Peyer's patch (tissue), 4 donors: Measurements from ENCODE around the gene EDDM3A. TPM values are rescaled to one million over a fixed set of nuclear protein-coding genes. Genes with fewer than 3 reads are reported as not detected.

Experiments
- DNase-seq, 3 donors: peaks; one replicate each; pipeline ENCODE4 v3.0.0-alpha.2; 2017 to 2019
- H3K27ac ChIP-seq, 4 donors: fragments of 200-600 bp; sonication (generic); one replicate each; pipeline ENCODE4 v1.5.1; 2016 to 2019
- H3K27me3 ChIP-seq, 2 donors: fragments of 200-600 bp; sonication (generic); one replicate each; pipeline ENCODE4 v1.5.1; 2019
- H3K36me3 ChIP-seq, 3 donors: fragments of 200-600 bp; sonication (generic); one replicate each; pipeline ENCODE4 v1.5.1; 2016 to 2019
- H3K4me1 ChIP-seq, 4 donors: fragments of 200-600 bp; sonication (generic); one replicate each; pipeline ENCODE4 v1.5.1; 2016 to 2019
- H3K4me3 ChIP-seq, 4 donors: fragments of 200-600 bp; sonication (generic); 1 replicate in 3 of 4; 2 replicates in 1 of 4; pipeline ENCODE4 v1.5.1; 2016 to 2019; ENCODE audit warnings: mild to moderate bottlenecking in 1 of 4
- H3K9me3 ChIP-seq, 4 donors: fragments of 200-600 bp; sonication (generic); one replicate each; pipeline ENCODE4 v1.5.1; 2016 to 2019; ENCODE audit warnings: mild to moderate bottlenecking in 1 of 4
- CTCF ChIP-seq, 6 experiments: fragments of 450-650 bp in 4 of 6; fragments of 200-600 bp in 2 of 6; sonication (generic) in 1 of 6; IDR thresholded peaks; one replicate each; pipeline ENCODE4 v1.5.1; 2017 to 2019; ENCODE audit warnings: antibody characterized with exemption in 6 of 6, mild to moderate bottlenecking in 3 of 6, moderate library complexity in 1 of 6
- POLR2A ChIP-seq, 2 donors: fragments of 450-650 bp; IDR thresholded peaks; one replicate each; pipeline ENCODE4 v1.5.1; 2017; ENCODE audit warnings: antibody characterized with exemption in 2 of 2, mild to moderate bottlenecking in 2 of 2, moderate library complexity in 2 of 2
- total RNA-seq, 4 donors: library from RNA; depleted of rRNA; stranded (reverse); fragments of >200 nt; gene quantifications; one replicate each; pipeline ENCODE4 v1.1.0, GENCODE V29; 2016

The EDDM3A gene
- total RNA-seq, 4 donors from 2014 or later = not detected

DNA sequence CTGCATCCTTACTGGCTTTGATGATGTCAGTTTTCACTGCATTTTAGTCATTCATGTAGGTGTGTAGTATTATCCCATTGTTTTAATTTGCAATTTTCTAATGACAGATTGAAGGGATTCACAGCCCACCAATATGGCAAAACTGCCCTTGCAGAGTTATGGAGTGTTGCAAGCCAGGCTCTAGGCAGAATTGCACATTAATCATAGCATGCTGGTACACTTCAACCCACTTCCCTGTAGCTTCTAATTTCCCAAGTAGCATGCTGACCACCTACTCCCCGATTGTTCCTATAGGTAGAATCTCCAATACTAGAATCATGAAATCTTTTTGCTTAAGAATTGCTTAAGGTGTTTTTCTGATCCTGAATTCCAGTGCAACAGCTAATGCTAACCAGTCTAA, 30.2 kb downstream of the EDDM3A start:
- no peak for DNase-seq
- H3K36me3 ChIP-seq = no peaks in the 10 kb centered on the region
- H3K9me3 ChIP-seq = no peaks in the 10 kb centered on the region
- H3K4me3 ChIP-seq = no peak overlapping the region
- no peaks in the 10 kb centered on the region for H3K27me3 ChIP-seq
- H3K4me1 ChIP-seq = no peaks in the 10 kb centered on the region
- no peak overlapping the region for H3K27ac ChIP-seq
- TF ChIP-seq CTCF (IDR thresholded peaks at IDR 0.05) = no peak
- TF ChIP-seq POLR2A (IDR thresholded peaks at IDR 0.05) = no peak

- Histone ChIP-seq H3K36me3 (no peaks in the 10 kb centered on the region), H3K27me3 (no peaks in the 10 kb centered on the region), H3K9me3 (no peaks in the 10 kb centered on the region), H3K4me1 (peaks cover 0 to 16% (median 0%) of the 10 kb centered on the region in 4 donors), H3K4me3 (peak overlapping the region; percentile 10 to 39 (median 32)), H3K27ac (peak overlapping the region; percentile 60 to 83 (median 72))
- DNase-seq = no peak
- TF ChIP-seq CTCF (IDR thresholded peaks at IDR 0.05) (no peak), POLR2A (IDR thresholded peaks at IDR 0.05) (no peak)
These were observed 36.1 kb downstream of the EDDM3A start for GRCh38 chr14:20781803-20782202.

DNA sequence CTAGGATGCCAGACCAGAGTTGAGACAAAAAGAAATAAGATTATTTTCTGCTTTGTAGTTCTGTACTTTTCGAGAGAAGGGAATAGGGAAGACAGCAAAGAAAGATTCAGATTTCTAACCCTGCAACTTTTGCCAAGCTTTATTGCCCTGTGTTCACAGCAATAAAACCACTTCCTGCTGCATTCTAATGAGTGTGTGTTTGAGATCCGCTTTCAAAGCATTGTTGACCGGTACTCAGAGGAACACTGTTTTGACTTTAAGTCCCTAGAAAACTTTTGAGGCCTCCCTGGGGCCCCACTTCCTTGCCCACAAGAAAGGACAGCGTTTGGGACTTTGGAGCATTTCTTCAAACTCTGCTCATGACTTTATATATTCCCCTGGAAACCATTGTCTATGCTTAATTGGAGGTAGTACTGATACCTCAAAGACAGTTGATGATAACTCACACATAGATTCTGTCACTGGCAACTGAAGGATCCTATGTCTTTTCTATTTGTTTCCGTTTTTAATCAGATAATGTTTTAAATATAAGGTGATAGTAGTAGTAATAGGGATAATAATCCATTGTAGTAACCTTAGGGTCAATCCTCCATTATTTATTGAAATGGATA, 36.7 kb downstream of the EDDM3A start:
- Histone ChIP-seq H3K36me3 (no peaks in the 10 kb centered on the region), H3K4me3 (peak overlapping the region; percentile 10 to 39 (median 32)), H3K9me3 (no peaks in the 10 kb centered on the region), H3K4me1 (peaks cover 0 to 16% (median 0%) of the 10 kb centered on the region in 4 donors), H3K27me3 (no peaks in the 10 kb centered on the region), H3K27ac (peak overlapping the region; percentile 60 to 83 (median 72))
- peak in 2 of 3 donors; percentile 43 to 68 for DNase-seq
- TF ChIP-seq CTCF (IDR thresholded peaks at IDR 0.05) (no peak), POLR2A (IDR thresholded peaks at IDR 0.05) (no peak)

DNA sequence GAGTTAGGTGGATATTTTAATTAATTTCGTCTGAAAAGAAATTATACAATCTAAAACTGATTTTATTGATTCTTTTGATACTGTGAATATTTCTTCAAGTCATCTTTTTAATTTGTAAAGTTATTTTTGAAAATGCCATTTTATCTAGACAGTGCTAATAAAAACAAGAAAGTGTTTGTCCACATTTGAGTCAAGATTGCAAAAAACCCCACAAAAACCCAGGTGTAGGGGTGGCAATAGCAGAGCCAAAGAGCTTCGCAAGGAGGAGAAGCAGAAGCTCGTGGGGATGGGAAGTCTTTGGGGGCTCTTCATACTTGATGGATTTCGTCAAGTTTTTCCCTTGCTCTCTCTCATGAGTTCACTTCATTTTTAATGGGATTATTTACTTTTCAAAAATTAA, 41.3 kb downstream of the EDDM3A start:
- H3K27ac ChIP-seq = no peak overlapping the region
- H3K9me3 ChIP-seq = no peaks in the 10 kb centered on the region
- peaks cover 0 to 10% (median 0%) of the 10 kb centered on the region in 4 donors for H3K4me1 ChIP-seq
- no peak overlapping the region for H3K4me3 ChIP-seq
- no peak for TF ChIP-seq CTCF (IDR thresholded peaks at IDR 0.05)
- H3K27me3 ChIP-seq = no peaks in the 10 kb centered on the region
- no peak for DNase-seq
- no peaks in the 10 kb centered on the region for H3K36me3 ChIP-seq

- H3K4me1 ChIP-seq = no peaks in the 10 kb centered on the region
- no peaks in the 10 kb centered on the region for H3K27me3 ChIP-seq
- no peak overlapping the region for H3K4me3 ChIP-seq
- DNase-seq = no peak
- TF ChIP-seq CTCF (IDR thresholded peaks at IDR 0.05) (no peak), POLR2A (IDR thresholded peaks at IDR 0.05) (no peak)
- H3K27ac ChIP-seq = no peak overlapping the region
- no peaks in the 10 kb centered on the region for H3K36me3 ChIP-seq
- H3K9me3 ChIP-seq = no peaks in the 10 kb centered on the region
These were observed 43.6 kb downstream of the EDDM3A start for GRCh38 chr14:20789230-20789813.
